Hepatocyte (in vitro differentiated cells): ENCODE data around the gene MRPS15. TPM values are rescaled to one million over a fixed set of nuclear protein-coding genes. Genes with fewer than 3 reads are reported as not detected.
A peak's percentile ranks its signal among the peaks of the same experiment; 100 is the strongest.

Experiments used
- DNase-seq: peaks from one replicate; pipeline ENCODE4 v3.0.0-alpha.2; 2016; ENCODE audit warnings: low spot score
- H2AFZ ChIP-seq: fragments of 200-600 bp; sonication (generic); 2 replicates; pipeline ENCODE4 v1.6.0; 2016; ENCODE audit warnings: antibody characterized with exemption, mild to moderate bottlenecking
- H3K27ac ChIP-seq: fragments of 200-600 bp; sonication (generic); 2 replicates; pipeline ENCODE4 v1.5.1; 2016; ENCODE audit warnings: mild to moderate bottlenecking
- H3K27me3 ChIP-seq: fragments of 200-600 bp; sonication (generic); 2 replicates; pipeline ENCODE4 v1.6.1; 2016
- H3K36me3 ChIP-seq: fragments of 200-600 bp; sonication (generic); replicated peaks from 2 replicates; pipeline ENCODE4 v1.5.1; 2016; ENCODE audit warnings: low read depth; ENCODE audit not compliant: insufficient read depth
- H3K4me1 ChIP-seq: fragments of 200-600 bp; sonication (generic); 2 replicates; pipeline ENCODE4 v1.5.1; 2016; ENCODE audit warnings: mild to moderate bottlenecking, moderate library complexity; ENCODE audit not compliant: insufficient read depth
- H3K4me2 ChIP-seq: fragments of 200-600 bp; sonication (generic); 2 replicates; pipeline ENCODE4 v1.6.0; 2016
- H3K4me3 ChIP-seq: fragments of 200-600 bp; sonication (generic); 2 replicates; pipeline ENCODE4 v1.5.1; 2016; ENCODE audit warnings: mild to moderate bottlenecking
- H3K79me2 ChIP-seq: fragments of 200-600 bp; sonication (generic); 2 replicates; pipeline ENCODE4 v1.6.0; 2017; ENCODE audit warnings: mild to moderate bottlenecking
- H3K9me2 ChIP-seq: fragments of 200-600 bp; sonication (generic); replicated peaks from 2 replicates; pipeline ENCODE4 v1.6.0; 2017; ENCODE audit warnings: mild to moderate bottlenecking; ENCODE audit not compliant: insufficient read depth
- H3K9me3 ChIP-seq: fragments of 200-600 bp; sonication (generic); 2 replicates; pipeline ENCODE4 v1.5.1; 2016; ENCODE audit warnings: low read depth, mild to moderate bottlenecking
- H4K20me1 ChIP-seq: fragments of 200-600 bp; sonication (generic); 2 replicates; pipeline ENCODE4 v1.6.0; 2016; ENCODE audit warnings: mild to moderate bottlenecking; ENCODE audit not compliant: insufficient read depth, poor library complexity, severe bottlenecking
- EZH2phosphoT487 ChIP-seq: fragments of 200-600 bp; sonication (generic); IDR thresholded peaks from one replicate; pipeline ENCODE4 v1.6.1; 2018; ENCODE audit warnings: antibody characterized with exemption, mild to moderate bottlenecking, low read depth, moderate library complexity; ENCODE audit not compliant: unreplicated experiment, severe bottlenecking
- WGBS: methylation state at CpG from one replicate; pipeline ENCODE4 v1.1.6; 2016; ENCODE audit warnings: low lambda C conversion rate; ENCODE audit errors: missing lambda C conversion rate; 5-methylcytosine and 5-hydroxymethylcytosine counted together
- polyA plus RNA-seq: library from polyadenylated mRNA; unstranded; fragments of >200 nt; fragmentation: Nextera tagmentation; extraction: Ambion mirVana; gene quantifications from 2 replicates; pipeline ENCODE4 v1.2.1, GENCODE V29; 2016
- small RNA-seq: library from RNA; depleted of rRNA; stranded (forward); fragments of <200 nt; gene quantifications from one replicate; pipeline ENCODE3, GENCODE V24; 2014
- total RNA-seq: library from RNA; depleted of rRNA; stranded (reverse); fragments of >200 nt; gene quantifications from 2 replicates; pipeline ENCODE4 v1.2.3, GENCODE V29; 2014

The MRPS15 gene
- total and polyA plus RNA-seq, 2 experiments from 2014 or later = 63.2 to 127 TPM

- H3K9me2 ChIP-seq = no peaks in the 10 kb centered on the region
- H3K4me1 ChIP-seq = peaks cover 4% of the 10 kb centered on the region
- no peak overlapping the region for H3K27ac ChIP-seq
- no peaks in the 10 kb centered on the region for H3K36me3 ChIP-seq
- no peak overlapping the region for H3K4me2 ChIP-seq
- H3K79me2 ChIP-seq = peaks cover 17% of the 10 kb centered on the region
- H3K27me3 ChIP-seq = no peaks in the 10 kb centered on the region
- TF ChIP-seq EZH2phosphoT487 = no peak
- H4K20me1 ChIP-seq = no peaks in the 10 kb centered on the region
- H3K4me3 ChIP-seq = no peak overlapping the region
- H3K9me3 ChIP-seq = no peaks in the 10 kb centered on the region
- WGBS = 88% methylated on average over 1 of the region's 1 CpG
- H2AFZ ChIP-seq = no peak overlapping the region
- no peak for DNase-seq
Measured at GRCh38 chr1:36406440-36406839, 57.7 kb downstream of the MRPS15 start.

Small RNAs within 50 kb of the gene (small RNA-seq; reads per million reads assigned to genes)
- gene SNORA63C = 1.1 reads per million, percentile 75 among the genes with 10 or more reads in this experiment

Other genes with a start within 250 kb of the MRPS15 start
- 82.7 and 84.6 TPM in 2 replicates for gene THRAP3, start 239.9 kb downstream of the MRPS15 start, total RNA-seq
- 45.8 and 50.0 TPM in 2 replicates for gene THRAP3, start 239.9 kb downstream of the MRPS15 start, polyA plus RNA-seq
- gene SH3D21, start 158.0 kb downstream of the MRPS15 start, total RNA-seq = 2.9 and 4.6 TPM in 2 replicates
- gene SH3D21, start 158.0 kb downstream of the MRPS15 start, polyA plus RNA-seq = 2.6 and 4.7 TPM in 2 replicates
- 67.2 and 82.2 TPM in 2 replicates for gene EVA1B, start 140.7 kb downstream of the MRPS15 start, total RNA-seq
- gene EVA1B, start 140.7 kb downstream of the MRPS15 start, polyA plus RNA-seq = 67.1 and 68.7 TPM in 2 replicates
- gene STK40, start 78.5 kb downstream of the MRPS15 start, total RNA-seq = 28.2 and 30.7 TPM in 2 replicates
- 48.4 and 56.3 TPM in 2 replicates for gene STK40, start 78.5 kb downstream of the MRPS15 start, polyA plus RNA-seq
- 9.4 and 10.4 TPM in 2 replicates for gene LSM10, start 66.5 kb downstream of the MRPS15 start, total RNA-seq
- gene LSM10, start 66.5 kb downstream of the MRPS15 start, polyA plus RNA-seq = 54.6 and 63.9 TPM in 2 replicates
- 5.8 and 9.3 TPM in 2 replicates for gene OSCP1, start 13.9 kb downstream of the MRPS15 start, total RNA-seq
- 5.8 and 7.6 TPM in 2 replicates for gene OSCP1, start 13.9 kb downstream of the MRPS15 start, polyA plus RNA-seq
- 11.6 and 19.7 TPM in 2 replicates for gene CSF3R, start 18.5 kb upstream of the MRPS15 start, total RNA-seq
- 22.3 and 31.1 TPM in 2 replicates for gene CSF3R, start 18.5 kb upstream of the MRPS15 start, polyA plus RNA-seq